ENCODE results near the gene OR10H3. TPM values are rescaled to one million over a fixed set of nuclear protein-coding genes. Genes with fewer than 3 reads are reported as not detected.
"Not testable (repeated sequence)": the region's sequence is repeated elsewhere in the genome, so short reads cannot be mapped to it uniquely, and the experiment has no call there.

OR10H3 gene
- total RNA-seq, 6 donors from 2014 or later = not detected

DNA sequence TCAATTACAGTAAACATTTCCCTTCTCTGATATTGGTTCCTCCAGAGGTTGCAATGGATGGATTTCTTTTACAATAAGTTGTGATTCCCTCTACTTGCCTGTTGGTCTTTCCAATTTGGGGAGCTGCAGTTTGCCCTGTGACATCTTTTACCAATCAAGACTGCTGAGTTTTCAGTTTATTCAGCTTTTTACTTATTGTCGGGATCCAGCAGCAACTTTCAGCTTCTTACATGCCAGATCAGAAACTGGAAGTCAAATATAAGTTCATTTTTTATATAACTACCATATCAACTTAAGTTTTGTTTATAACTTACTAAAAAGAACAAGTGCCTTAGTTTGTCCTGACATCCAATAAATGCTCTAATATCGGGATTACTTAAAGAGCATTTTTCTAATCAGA lies 10.5 kb downstream of the OR10H3 start:
- WGBS, 2 donors = 89 to 90% methylated on average over 2 of the region's 2 CpGs
- Histone ChIP-seq H3K4me3 (no peak overlapping the region), H3K36me3 (no peaks in the 10 kb centered on the region), H3K9me3 (no peaks in the 10 kb centered on the region), H3K27ac (no peak overlapping the region), H3K27me3 (no peaks in the 10 kb centered on the region), H3K4me1 (no peaks in the 10 kb centered on the region)
- TF ChIP-seq POLR2AphosphoS5 (IDR thresholded peaks at IDR 0.05) (no peak), EP300 (IDR thresholded peaks at IDR 0.05) (no peak), POLR2A (IDR thresholded peaks at IDR 0.05) (no peak)
- TF ChIP-seq, protein P1, sequence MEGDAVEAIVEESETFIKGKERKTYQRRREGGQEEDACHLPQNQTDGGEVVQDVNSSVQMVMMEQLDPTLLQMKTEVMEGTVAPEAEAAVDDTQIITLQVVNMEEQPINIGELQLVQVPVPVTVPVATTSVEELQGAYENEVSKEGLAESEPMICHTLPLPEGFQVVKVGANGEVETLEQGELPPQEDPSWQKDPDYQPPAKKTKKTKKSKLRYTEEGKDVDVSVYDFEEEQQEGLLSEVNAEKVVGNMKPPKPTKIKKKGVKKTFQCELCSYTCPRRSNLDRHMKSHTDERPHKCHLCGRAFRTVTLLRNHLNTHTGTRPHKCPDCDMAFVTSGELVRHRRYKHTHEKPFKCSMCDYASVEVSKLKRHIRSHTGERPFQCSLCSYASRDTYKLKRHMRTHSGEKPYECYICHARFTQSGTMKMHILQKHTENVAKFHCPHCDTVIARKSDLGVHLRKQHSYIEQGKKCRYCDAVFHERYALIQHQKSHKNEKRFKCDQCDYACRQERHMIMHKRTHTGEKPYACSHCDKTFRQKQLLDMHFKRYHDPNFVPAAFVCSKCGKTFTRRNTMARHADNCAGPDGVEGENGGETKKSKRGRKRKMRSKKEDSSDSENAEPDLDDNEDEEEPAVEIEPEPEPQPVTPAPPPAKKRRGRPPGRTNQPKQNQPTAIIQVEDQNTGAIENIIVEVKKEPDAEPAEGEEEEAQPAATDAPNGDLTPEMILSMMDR (IDR thresholded peaks at IDR 0.05) = no peak
- no peak for DNase-seq
- ATAC-seq (ENCODE audit: low FRiP score in 2 of 2) = no peak

DNA sequence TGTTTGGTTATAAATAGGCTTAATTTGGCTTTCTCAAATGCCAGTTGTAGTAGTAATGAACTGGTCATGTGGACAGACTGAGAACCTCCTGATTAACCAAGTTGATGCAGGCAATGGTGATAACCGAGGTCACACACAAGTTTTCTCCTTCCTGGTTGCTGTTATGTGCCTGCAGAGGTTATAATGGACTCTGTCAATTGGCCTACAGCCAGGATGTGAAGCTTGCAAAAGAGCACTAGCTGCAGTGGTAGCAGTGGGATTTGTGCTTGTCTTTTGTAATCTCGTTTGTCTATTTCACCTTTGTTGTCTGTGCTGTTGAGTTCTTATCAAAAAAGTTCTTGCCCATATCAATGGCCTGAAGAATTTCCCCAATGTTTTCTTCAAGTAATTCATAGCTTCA lies 20.6 kb downstream of the OR10H3 start:
- Histone ChIP-seq H3K4me3 (no peak overlapping the region), H3K27me3 (no peaks in the 10 kb centered on the region), H3K4me1 (no peaks in the 10 kb centered on the region), H3K36me3 (no peaks in the 10 kb centered on the region), H3K9me3 (no peaks in the 10 kb centered on the region), H3K27ac (no peak overlapping the region)
- TF ChIP-seq EP300 (IDR thresholded peaks at IDR 0.05) (no peak), POLR2A (IDR thresholded peaks at IDR 0.05) (no peak), POLR2AphosphoS5 (IDR thresholded peaks at IDR 0.05) (no peak)
- TF ChIP-seq, protein P1 (IDR thresholded peaks at IDR 0.05) = no peak
- WGBS, 2 donors = 42 to 55% methylated on average over 2 of the region's 2 CpGs
- DNase-seq = no peak
- no peak for ATAC-seq (ENCODE audit: low FRiP score in 2 of 2)

- H3K36me3 ChIP-seq = no peaks in the 10 kb centered on the region
- no peak overlapping the region for H3K4me3 ChIP-seq
- WGBS, 2 donors = 40 to 52% methylated on average over 10 to 28 of the region's 28 CpGs
- ATAC-seq (ENCODE audit: low FRiP score in 2 of 2) (no peak), DNase-seq (peak in 1 of 2 donors; percentile 56)
- TF ChIP-seq, protein P1 (IDR thresholded peaks at IDR 0.05) = no peak
- no peaks in the 10 kb centered on the region for H3K4me1 ChIP-seq
- H3K27ac ChIP-seq = no peak overlapping the region
- no peaks in the 10 kb centered on the region for H3K27me3 ChIP-seq
- no peaks in the 10 kb centered on the region for H3K9me3 ChIP-seq
These were observed 22.3 kb downstream of the OR10H3 start for GRCh38 chr19:15759962-15760565.

DNA sequence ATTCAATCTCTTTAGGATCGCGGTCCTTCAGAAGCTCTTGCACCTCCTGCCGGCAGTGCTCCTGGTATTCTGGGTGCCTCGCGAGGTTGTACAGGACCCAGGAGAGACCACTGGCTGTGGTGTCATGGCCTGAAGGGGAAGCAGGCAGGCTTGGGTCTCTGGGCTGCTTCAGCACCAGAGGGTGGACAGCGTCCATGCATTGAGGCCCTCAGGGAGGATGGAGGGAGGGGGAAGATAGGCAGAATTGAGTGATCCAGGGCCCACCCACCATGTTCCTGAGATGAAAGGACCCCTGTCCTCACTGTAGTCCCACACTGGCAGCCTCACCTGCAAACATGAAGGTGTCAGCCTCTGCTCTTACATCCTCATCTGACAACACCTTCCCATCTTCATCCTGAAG lies 31.8 kb downstream of the OR10H3 start:
- Histone ChIP-seq H3K9me3 (no peaks in the 10 kb centered on the region), H3K27ac (no peak overlapping the region), H3K4me1 (no peaks in the 10 kb centered on the region), H3K4me3 (no peak overlapping the region), H3K27me3 (no peaks in the 10 kb centered on the region), H3K36me3 (no peaks in the 10 kb centered on the region)
- 30 to 44% methylated on average over 6 of the region's 6 CpGs for WGBS, 2 donors
- TF ChIP-seq POLR2A (IDR thresholded peaks at IDR 0.05) (no peak), EP300 (IDR thresholded peaks at IDR 0.05) (no peak), POLR2AphosphoS5 (IDR thresholded peaks at IDR 0.05) (no peak)
- TF ChIP-seq, protein P1 (IDR thresholded peaks at IDR 0.05) = no peak
- DNase-seq (no peak), ATAC-seq (ENCODE audit: low FRiP score in 2 of 2) (no peak)

- not testable (repeated sequence) for ATAC-seq (ENCODE audit: low FRiP score in 2 of 2); H3K4me1 ChIP-seq; H3K27ac ChIP-seq; H3K27me3 ChIP-seq; H3K4me3 ChIP-seq; H3K36me3 ChIP-seq; DNase-seq; H3K9me3 ChIP-seq
- 74 to 75% methylated on average over 3 of the region's 3 CpGs for WGBS, 2 donors
These were observed 36.4 kb downstream of the OR10H3 start for GRCh38 chr19:15774159-15774558.
